SKM-1 treated with dmso at 0.1 percent for 144 hours (cell line): ENCODE data around the gene RABAC1.

Experiments used
- DNase-seq: peaks from one replicate; lab custom pipeline; 2025; ENCODE audit not compliant: unreplicated experiment; lab: John Stamatoyannopoulos, UW

RABAC1 gene

GRCh38 chr19:41990028-41990427, 30.9 kb upstream of the RABAC1 start:
- no peak for DNase-seq

GRCh38 chr19:41988947-41989346, 29.8 kb upstream of the RABAC1 start:
- DNase-seq, result no peak

- DNase-seq, result no peak
Measured at GRCh38 chr19:41987141-41987860, 28.2 kb upstream of the RABAC1 start.

- no peak for DNase-seq
Measured at GRCh38 chr19:41984961-41985360, 25.8 kb upstream of the RABAC1 start.

GRCh38 chr19:41981724-41982123, 22.6 kb upstream of the RABAC1 start:
- DNase-seq, result no peak

- DNase-seq, result no peak
Measured at GRCh38 chr19:41978470-41978869, 19.3 kb upstream of the RABAC1 start.

- DNase-seq, result no peak
Measured at GRCh38 chr19:41977916-41978315, 18.8 kb upstream of the RABAC1 start.

- no peak for DNase-seq
Measured at GRCh38 chr19:41974652-41975051, 15.5 kb upstream of the RABAC1 start.

GRCh38 chr19:41971363-41971762, 12.2 kb upstream of the RABAC1 start:
- no peak for DNase-seq

- DNase-seq, result no peak
Measured at GRCh38 chr19:41969772-41970458, 10.8 kb upstream of the RABAC1 start.

- no peak for DNase-seq
Measured at GRCh38 chr19:41968751-41969595, 9.9 kb upstream of the RABAC1 start.

GRCh38 chr19:41967054-41967783, 8.1 kb upstream of the RABAC1 start:
- no peak for DNase-seq

GRCh38 chr19:41965106-41965505, 6.0 kb upstream of the RABAC1 start:
- no peak for DNase-seq

- no peak for DNase-seq
Measured at GRCh38 chr19:41960973-41961372, 1.9 kb upstream of the RABAC1 start.

- no peak for DNase-seq
Measured at GRCh38 chr19:41958367-41959055, 610 bp downstream of the RABAC1 start.

- peak; percentile 39 for DNase-seq
Measured at GRCh38 chr19:41957838-41958366, 1.2 kb downstream of the RABAC1 start.

GRCh38 chr19:41957161-41957837, 1.8 kb downstream of the RABAC1 start:
- no peak for DNase-seq

GRCh38 chr19:41956621-41957020, 2.5 kb downstream of the RABAC1 start:
- no peak for DNase-seq

- DNase-seq, result no peak
Measured at GRCh38 chr19:41955521-41955920, 3.6 kb downstream of the RABAC1 start.

GRCh38 chr19:41951686-41952172, 7.4 kb downstream of the RABAC1 start:
- no peak for DNase-seq
